Fibroblast of lung (primary cell): ENCODE measurements around the gene MTM1.

Source experiments
- CTCF ChIP-seq, 2 donors: IDR thresholded peaks in 1 of 2; conservative IDR thresholded peaks in 1 of 2; 1 replicate in 1 of 2; 2 replicates in 1 of 2; pipeline ENCODE4 v1.5.1; 2011 to 2012; ENCODE audit warnings: low read length in 2 of 2, control low read depth in 1 of 2, inconsistent platforms in 1 of 2, low read depth in 1 of 2, mild to moderate bottlenecking in 1 of 2
- EZH2 ChIP-seq: IDR thresholded peaks from 2 replicates; pipeline ENCODE4 v1.5.1; 2012; ENCODE audit warnings: low read length, control low read depth, mild to moderate bottlenecking; ENCODE audit errors: missing control alignments

- TF ChIP-seq CTCF (conservative IDR thresholded peaks at IDR 0.05 in 1 of 2, IDR thresholded peaks at IDR 0.05 in 1 of 2; ENCODE audit: low read depth in 1 of 2, low read length in 2 of 2) (no peak), EZH2 (no peak)
Measured at GRCh38 chrX:150573106-150573505, 4.7 kb downstream of the MTM1 start.
